ENCODE results near the gene ANKLE1.

ANKLE1 gene

GRCh38 chr19:17281391-17282304 lies at the start of gene ANKLE1:
Gene ANKLE1, plus strand, starts transcription at chr19:17281901. Its CDS starts 20 bp downstream, at chr19:17281921.
- DNase-seq = no peak

- no peak for DNase-seq
Observed at GRCh38 chr19:17232258-17232657, 49.4 kb upstream of the ANKLE1 start.

- DNase-seq = no peak
Observed at GRCh38 chr19:17234911-17235299, 46.8 kb upstream of the ANKLE1 start.

GRCh38 chr19:17235300-17235970 lies 46.3 kb upstream of the ANKLE1 start:
- DNase-seq = peak; percentile 4

GRCh38 chr19:17235971-17236777 lies 45.5 kb upstream of the ANKLE1 start:
- peak; percentile 6 for DNase-seq

- DNase-seq = no peak
Observed at GRCh38 chr19:17236811-17237543, 44.7 kb upstream of the ANKLE1 start.

- DNase-seq = no peak
Observed at GRCh38 chr19:17237747-17238706, 43.7 kb upstream of the ANKLE1 start.

GRCh38 chr19:17240062-17240752 lies 41.5 kb upstream of the ANKLE1 start:
- DNase-seq = no peak

GRCh38 chr19:17240826-17241399 lies 40.8 kb upstream of the ANKLE1 start:
- DNase-seq = no peak

- no peak for DNase-seq
Observed at GRCh38 chr19:17242431-17243208, 39.1 kb upstream of the ANKLE1 start.

- DNase-seq = no peak
Observed at GRCh38 chr19:17243211-17243829, 38.4 kb upstream of the ANKLE1 start.

- no peak for DNase-seq
Observed at GRCh38 chr19:17243830-17244617, 37.7 kb upstream of the ANKLE1 start.

- DNase-seq = no peak
Observed at GRCh38 chr19:17244618-17245534, 36.8 kb upstream of the ANKLE1 start.

- no peak for DNase-seq
Observed at GRCh38 chr19:17245535-17245984, 36.1 kb upstream of the ANKLE1 start, which contains the start of gene NR2F6. Gene NR2F6, minus strand, starts transcription at chr19:17245919. Its CDS starts 699 bp downstream, at chr19:17245220.

- DNase-seq = no peak
Observed at GRCh38 chr19:17246681-17247425, 34.8 kb upstream of the ANKLE1 start.
